Kidney capillary endothelial cell (primary cell): ENCODE measurements around the gene OSBPL6.
"Not testable (repeated sequence)": the region's sequence is repeated elsewhere in the genome, so short reads cannot be mapped to it uniquely, and the experiment has no call there.

ENCODE experiments used
- DNase-seq: peaks from one replicate; pipeline ENCODE4 v3.0.0-alpha.2; 2018; ENCODE audit warnings: low spot score

OSBPL6 gene

DNA sequence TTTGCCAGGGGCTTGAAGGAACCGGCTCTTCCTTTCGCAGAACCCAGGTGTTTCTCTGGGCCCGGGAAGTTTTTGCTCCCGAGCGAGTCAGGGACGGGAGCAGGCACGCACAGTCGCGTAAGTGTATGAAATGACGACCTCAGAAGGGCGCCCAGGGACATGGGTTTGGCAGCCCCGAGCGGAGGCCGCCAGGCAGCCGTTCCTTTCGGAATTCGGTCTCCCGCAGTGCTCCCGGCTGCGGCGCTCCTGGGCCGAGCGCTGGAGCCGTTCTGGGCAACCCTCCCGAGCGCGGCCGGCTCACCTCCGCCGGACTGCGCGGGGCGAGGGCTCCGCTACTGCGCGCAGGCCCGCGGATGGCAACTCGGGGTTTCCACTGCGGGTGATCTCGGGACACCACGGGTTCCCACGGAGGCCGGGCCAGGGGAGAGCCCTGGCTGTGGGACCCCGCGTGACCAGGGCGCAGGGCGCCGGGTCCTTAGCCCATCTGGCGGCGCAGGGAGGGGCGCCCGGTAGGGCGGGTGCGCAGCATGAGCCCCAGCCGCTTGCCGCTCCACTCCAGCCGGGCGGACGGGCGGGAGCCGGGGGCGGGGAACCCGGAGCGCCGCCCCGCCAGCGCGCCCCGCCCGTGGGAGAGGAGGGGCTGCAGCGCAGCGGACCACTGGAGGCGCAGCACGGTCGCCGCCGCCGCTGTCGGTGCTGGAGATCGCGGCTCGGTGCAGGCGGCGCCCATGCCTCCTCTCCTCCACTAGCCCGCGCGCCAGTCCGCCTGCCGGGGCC is at the start of gene OSBPL6:
TSS of gene OSBPL6 (plus strand) at position 690 of the 777 bp plus-strand sequence. CDS start 111,673 bp downstream, outside the sequence.
- DNase-seq: peak; percentile 26

DNA sequence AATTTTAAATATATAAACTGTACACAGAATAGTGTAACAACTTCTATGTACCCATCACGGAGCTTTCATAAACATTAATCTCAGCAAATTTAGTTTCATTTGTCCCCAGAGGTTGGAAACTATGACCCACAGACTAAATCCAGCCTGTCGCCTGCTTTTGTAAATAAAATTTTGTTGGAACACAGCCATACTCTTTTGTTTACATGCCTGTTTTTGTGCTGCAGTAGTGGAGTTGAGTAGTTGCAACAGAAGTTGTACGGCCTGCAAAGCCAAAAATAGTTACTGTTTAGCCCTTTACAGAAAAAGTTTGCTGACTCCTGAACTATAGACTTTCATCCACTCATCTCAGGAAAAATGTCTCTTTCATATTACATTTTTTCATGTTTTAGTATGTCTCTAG is 42.3 kb upstream of the OSBPL6 start:
- DNase-seq: no peak

DNA sequence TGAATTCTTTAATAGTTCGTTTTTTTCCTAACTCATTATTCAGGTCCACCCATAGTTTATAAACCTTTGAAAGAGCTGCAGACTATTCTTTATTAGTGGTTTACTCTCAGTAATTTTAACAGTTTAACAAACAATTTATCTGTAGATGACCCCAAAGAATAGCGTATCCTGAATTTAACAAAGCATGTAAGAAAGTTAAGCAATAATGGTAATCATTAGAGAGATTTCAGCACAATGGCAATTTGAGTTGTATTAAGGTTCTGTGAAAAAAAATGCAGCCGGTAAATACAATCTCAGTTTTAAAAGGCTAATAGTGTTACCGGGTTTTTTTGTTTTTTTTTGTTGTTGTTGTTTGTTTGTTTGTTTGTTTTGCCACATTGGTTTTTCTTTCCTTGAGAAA is 41.8 kb upstream of the OSBPL6 start:
- no peak for DNase-seq

DNA sequence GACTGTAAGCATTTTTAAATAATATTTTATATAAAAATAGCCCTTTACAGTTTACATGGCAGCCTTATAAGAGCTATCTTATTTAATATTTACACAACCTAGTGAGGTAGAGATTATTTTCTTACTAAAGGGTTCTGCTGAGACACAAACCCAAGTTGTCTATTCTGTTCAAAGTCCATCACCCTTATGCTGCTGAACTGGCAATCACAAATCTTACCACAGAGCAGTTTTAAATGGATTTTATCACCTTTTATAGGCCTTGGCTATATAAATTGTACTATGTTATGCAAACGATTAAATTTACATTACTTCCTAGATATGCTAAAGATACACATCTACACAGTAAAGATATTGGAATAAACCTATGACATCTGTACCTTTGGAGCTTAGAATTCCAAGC is 41.3 kb upstream of the OSBPL6 start:
- no peak for DNase-seq

DNA sequence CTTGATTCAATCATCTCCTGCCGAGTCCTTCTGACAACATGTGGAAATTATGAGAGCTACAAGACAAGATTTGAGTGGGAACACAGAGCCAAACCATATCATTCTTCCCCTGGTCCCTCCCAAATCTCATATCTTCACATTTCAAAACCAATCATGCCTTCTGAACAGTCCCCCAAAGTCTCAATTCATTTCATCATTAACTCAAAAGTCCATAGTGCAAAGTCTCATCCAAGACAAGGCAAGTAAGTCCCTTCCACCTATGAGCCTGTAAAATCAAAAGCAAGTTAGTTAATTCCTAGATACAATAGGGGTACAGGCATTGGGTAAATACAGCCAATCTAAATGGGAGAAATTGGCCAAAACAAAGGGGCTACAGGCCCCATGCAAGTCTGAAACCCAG is 40.4 kb upstream of the OSBPL6 start:
- not testable (repeated sequence) for DNase-seq

DNA sequence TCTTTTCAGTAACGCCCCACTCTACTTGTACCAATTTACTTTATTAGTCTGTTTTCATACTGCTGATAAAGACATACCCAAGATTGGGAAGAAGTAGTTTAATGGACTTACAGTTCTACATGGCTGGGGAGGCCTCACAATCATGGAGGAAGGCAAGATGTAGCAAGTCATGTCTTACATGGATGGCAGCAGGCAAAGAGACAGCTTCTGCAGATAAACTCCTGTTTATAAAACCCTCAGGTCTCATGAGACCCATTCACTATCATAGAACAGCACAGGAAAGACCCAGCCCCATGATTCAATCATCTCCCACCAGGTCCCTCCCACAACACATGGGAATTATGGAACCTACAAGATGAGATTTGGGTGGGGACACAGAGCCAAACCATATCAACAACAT is 38.8 kb upstream of the OSBPL6 start:
- no peak for DNase-seq

DNA sequence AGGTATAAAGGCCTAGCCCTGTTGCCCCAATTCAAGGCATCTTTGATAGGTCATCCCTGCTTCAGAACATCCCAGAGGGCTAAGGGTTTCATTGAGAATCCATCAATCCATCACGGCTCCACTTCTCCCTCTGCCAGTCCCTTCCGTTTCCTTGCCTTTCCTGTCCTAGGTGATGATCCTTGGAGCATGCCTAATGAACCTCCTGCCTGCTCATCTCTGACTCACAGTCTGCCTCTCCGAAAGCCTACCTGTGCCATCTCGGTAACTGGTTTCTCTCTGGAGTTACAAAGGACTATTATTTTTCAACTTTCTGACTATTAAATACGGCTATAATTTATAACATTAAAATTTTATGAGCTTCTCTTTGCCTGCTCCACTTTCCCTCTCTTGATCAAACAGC is 36.7 kb upstream of the OSBPL6 start:
- no peak for DNase-seq

DNA sequence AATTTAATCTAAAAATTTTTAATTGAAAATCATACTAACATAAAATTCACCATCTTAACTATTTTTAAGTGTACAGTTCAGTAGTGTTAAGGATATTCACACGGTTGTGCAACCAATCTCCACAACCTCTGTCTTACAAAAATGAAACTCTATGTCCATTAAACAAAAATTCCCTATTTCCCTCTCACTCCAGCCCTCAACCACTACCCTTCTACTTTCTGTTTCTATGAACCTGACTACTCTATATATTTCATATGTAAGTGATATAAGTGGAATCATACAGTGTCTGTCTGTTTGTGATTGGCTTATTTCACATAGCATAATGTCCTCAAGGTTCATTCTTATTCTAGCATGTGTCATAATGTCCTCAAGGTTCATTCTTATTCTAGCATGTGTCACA is 34.3 kb upstream of the OSBPL6 start:
- no peak for DNase-seq

DNA sequence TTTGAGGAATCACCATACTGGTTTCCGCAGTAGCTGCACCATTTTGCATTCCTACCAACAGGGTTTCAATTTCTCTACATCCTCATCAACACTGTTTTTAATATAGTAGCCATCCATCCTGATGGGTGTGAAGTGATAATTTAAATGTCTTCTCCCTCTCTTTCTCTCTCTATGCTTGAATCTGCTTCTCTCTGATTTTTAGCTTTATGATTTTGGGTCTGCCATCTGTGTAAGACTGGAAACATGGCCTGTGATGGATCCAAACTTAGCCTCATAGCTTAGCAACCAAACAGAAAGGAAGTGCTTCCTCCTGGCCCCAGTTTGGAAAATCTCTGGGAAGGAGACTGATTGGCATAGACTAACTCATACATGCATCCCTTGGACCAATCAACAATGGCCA is 33.7 kb upstream of the OSBPL6 start:
- no peak for DNase-seq

DNA sequence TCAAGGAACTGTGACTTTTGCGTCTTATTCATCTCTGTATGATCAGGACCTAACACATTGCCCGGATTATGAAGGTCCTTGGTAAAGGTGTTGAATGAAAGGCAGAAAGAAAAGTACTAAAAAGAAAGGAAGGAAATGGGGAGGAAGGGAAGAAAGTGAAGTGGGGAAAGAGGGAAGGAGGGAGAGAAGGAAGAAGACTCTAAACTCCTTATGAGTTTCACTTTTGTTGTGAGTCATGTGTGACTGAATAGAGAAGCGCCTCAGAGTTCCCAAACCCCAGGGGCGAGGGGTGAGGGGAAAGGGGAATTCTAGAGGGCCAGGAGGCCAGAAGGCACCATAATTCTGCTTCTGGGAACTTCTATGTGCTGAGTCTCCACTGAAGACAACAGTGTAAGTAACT is 30.9 kb upstream of the OSBPL6 start:
- no peak for DNase-seq

DNA sequence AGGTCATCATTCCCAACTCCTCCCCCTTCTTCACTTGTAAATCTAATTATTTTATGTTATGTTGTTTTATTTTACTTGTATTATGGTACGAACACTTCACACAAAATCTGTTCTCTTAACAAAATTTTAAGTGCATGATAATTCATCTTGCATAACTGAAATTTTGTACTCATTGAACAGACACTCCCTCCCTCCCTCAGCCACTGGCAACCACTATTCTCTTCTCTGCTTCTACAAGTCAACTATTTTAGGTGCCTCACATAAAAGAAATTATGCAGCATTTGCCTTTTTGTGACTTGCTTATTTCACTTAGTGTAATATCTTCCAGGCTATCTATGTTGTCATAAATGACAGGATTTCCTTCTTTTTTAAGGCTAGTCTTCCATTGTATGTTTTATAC is 30.4 kb upstream of the OSBPL6 start:
- DNase-seq: no peak

DNA sequence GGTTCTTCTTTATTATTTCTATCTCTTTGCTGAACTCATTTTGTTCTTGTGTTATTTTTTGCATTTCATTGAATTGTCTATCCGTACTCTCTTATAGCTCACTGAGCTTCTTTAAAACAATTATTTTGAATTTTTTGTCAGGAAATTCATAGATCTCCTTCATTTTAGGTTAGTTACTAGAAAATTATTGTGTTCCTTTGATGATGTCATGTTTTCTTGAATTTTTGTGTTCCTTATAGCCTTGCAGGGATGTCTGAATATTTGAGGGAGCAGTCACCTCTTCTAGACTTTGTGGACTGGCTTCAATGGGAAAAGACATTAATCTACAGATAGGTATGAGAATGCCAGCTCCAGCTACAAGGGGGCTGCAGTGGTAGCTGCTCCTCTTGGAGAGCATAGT is 20.7 kb upstream of the OSBPL6 start:
- DNase-seq: no peak

DNA sequence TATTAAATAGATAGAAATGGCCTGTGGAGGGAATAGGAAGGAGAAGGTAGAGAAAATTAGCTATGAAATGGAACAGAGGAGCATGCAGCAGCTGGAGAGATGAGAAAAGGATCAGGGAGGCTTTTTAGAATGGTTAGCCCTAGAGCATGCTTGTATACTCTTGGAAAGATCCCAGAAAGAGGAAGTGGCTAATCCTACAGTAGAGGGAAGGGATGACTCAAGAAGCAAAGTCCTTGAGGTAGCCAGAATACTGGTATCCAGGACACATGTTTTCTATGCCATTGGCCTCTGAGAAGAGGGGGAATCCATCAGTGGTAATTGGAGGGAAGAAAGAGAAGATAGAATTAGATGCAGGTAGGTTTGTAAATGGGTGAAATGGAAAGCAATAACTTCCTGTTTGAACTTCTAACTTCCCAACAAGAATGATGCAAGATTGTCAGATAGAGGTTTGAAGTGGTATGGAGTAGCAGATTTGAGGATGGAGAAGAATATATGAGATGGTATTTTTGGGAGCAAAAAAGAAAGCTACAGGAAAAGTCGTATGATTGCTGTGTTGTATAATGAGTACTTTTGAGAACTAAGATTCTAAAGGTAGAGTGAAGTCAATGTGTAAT is 17.1 kb upstream of the OSBPL6 start:
- DNase-seq: no peak

DNA sequence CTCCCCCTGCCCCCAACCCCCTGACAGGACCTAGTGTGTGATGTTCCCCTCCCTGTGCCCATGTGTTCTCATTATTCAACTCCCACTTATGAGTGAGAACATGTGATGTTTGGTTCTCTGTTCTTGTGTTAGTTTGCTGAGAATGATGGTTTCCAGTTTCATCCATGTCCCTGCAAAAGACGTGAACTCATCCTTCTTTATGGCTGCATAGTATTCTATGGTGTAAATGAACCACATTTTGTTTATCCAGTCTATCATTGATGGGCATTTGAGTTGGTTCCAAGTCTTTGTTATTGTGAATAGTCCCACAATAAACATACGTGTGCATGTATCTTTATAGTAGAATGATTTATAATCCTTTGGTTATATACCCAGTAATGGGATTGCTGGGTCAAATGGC is 13.7 kb upstream of the OSBPL6 start:
- not testable (repeated sequence) for DNase-seq

DNA sequence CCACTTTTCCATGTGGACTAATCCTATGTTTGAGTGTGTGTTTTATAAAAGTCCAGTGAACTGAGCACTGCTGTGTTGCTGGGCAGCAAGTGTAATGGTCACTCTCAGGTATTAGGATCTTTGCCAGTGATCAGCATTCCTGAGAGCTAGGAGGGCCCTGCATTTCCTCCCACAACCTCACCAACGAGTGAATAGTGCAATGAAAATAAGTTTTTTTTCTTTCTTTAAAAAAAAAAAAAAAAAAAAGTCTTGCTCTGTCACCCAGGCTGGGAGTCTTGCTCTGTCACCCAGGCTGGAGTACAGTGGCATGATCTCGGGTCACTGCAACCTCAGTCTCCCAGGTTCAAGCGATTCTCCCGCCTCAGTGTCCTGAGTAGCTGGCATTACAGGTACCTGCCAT is 6.5 kb upstream of the OSBPL6 start:
- no peak for DNase-seq

DNA sequence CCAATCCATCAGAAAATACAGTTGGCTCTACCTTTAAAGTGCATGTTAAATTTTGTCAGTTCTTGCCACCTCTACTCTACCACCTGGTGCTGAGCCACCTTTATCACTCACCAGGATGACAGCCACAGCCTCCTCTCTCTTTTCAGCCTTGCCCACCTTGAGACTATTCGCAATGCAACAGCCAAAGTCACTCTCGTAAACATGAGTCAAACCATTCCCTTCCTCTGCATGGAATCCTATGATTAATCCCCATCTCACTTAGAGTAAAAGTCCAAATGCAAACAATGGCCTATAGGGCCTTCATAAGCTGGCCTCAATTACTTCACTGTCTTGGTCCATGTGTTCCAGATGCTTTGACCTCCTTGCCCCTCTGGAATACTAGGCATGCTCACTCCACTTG is 5.8 kb upstream of the OSBPL6 start:
- DNase-seq: no peak

DNA sequence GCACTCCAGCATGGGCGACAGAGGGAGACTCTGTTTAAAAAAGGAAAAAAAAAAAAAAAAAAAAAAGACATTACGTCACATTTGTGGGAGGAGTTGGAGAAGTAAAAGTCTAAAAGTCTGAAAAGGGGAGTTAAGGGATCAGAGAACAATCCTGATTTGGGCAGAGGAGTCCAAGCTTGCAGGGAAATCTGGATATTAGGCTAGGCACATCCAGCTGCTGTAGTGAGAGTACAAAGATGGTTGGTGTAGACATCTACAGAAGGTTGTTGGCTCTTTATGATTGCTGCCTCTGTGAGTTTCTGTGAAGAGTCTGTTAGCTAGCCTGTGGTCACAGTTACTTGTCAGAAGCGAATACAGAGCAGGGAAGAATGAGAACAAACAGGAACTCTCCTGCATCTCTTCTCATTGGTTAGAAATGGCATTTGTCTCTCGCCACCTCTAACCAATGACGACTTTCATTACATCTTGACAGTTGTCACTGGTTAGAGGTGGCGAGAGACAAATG is 3.3 kb upstream of the OSBPL6 start:
- DNase-seq: no peak

DNA sequence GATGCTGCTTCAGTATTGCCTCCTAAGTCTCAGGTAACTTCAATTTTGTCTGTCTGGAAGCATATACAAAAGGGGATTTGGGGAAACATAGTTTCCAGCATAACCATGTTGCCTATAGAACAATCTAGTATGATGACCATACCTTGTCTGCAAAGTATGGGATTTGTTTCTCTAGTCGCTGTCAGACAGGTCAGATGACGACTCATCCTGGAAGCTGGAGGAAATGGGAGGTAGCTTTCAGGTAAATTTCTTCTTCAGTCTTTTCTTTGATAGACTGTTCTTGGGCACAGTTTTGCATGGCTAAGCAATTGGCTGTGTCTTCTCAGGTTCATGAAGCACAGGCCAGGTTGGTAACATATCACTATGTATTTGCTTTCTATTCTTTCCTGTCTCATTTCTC is 2.8 kb upstream of the OSBPL6 start:
- DNase-seq: no peak

DNA sequence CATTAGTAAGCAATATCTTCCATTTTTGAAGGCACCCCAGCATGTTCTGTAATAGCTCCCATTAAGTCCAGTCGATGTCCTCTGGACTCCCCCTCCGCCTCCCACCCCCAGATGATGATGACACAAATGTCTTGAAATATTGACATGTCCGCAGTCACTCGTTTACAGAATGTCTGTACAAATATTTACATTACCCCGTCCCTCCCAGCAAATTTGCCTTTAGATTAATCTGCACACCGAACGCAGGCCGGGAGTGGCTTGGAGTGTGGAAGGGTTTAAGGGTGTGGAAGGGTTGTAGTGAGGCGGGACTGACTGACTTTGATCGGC is 853 bp upstream of the OSBPL6 start:
- DNase-seq: no peak

DNA sequence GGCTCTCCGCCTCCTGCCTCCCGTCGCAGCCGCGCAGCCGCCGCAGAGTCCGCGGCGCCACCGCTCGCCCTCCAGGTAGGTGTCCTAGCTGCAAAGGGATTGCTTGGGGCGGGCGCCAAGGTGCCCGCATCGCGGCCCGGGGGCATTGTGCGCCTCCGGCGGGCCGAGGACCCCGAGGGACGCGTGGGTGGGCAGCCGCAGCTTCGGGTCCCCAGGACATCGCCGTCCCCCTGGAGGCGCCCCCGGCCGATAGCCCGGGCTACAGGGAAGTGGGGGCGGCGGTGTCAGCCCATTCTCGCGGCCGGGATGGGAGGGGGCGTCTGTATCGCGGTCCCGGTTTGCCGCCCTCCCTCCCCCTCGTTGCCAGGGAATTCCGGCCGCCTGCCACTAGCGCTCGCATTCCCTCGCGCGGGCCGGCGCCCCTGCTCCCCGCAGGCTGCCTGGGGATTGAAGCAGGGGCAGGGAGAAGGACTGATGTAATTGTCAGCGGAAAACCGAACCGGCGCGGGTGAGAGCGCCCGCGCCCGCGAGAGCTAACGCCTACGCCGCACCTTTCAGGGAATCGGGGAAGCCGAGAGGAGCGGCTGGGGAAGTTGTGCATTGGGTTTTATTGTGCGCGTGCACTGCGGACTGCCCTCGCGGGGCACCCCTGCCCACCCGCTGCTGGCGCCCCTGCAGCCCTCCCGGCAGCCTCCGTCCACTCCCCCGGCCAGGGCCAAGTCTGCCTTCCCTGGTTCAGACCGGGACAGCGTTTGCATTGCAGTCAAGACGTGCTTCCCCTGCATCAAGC is 483 bp downstream of the OSBPL6 start:
- peak; percentile 29 for DNase-seq

DNA sequence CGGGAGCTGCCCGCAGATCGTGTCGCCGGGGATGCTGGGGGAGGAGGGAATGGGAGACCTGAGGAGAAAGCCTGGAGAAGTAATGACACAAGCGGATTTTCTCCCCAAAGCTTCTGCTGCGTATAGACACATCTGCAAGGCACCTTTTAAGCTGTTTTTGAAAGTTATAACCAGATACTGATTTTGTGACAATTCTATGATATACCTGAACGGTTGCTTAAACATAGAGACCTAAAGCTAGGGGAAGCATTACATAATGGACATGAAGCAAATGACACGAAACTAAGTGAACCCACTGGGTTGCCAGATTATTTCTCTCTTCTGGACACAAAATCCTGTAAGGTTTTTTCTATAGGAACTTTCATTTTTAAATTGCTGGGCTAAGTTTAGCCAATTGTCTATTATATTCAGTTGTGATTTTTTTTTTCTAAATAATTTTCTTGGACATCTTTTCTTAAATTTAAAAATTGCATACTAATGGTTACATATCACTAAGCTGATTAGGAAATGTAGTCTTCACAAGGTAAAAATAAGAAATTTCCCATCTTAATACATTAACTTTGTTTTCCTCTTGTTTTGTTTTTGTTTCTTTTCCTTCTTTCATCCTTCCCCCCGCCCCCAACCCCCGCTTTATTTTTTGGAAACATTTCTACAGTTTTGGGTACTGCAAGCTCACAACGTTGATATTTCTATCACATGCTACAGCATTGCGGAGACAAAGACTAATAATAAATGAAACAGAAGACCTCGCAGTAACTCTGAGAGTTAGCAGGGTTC is 1.3 kb downstream of the OSBPL6 start:
- DNase-seq: no peak

DNA sequence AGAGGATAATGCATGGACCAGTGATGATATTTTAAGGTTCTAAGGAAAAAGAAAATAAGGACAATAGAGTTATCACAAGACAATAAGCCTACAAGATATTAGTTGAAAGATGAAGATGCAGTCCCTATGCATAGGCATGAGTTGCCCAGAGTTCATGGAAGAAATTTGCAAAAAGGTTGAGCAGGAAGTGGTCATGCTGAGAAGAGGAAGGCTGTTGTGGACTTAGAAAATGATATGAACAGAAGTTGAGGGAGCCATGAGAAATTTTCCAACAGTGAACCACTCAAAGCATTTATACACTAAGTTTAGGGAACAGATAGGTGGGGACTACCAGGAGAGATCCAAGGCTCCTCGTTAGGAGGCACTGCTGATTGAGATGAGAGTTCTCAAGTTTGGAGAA is 3.5 kb downstream of the OSBPL6 start:
- DNase-seq: no peak
